Measurements from ENCODE around the gene TAS1R1.

GRCh38 chr1:6601923-6602668 is 47.0 kb downstream of the TAS1R1 start:
- TF ChIP-seq SUZ12 (IDR thresholded peaks at IDR 0.05; ENCODE audit: extremely low read depth, insufficient read depth, insufficient read length) (no peak), YY1 (IDR thresholded peaks at IDR 0.05; ENCODE audit: insufficient read depth, insufficient read length) (no peak), ZNF274 (IDR thresholded peaks at IDR 0.05; ENCODE audit: low read depth, low read length) (no peak)
